Measurements from ENCODE around the gene SYT7.

DNA sequence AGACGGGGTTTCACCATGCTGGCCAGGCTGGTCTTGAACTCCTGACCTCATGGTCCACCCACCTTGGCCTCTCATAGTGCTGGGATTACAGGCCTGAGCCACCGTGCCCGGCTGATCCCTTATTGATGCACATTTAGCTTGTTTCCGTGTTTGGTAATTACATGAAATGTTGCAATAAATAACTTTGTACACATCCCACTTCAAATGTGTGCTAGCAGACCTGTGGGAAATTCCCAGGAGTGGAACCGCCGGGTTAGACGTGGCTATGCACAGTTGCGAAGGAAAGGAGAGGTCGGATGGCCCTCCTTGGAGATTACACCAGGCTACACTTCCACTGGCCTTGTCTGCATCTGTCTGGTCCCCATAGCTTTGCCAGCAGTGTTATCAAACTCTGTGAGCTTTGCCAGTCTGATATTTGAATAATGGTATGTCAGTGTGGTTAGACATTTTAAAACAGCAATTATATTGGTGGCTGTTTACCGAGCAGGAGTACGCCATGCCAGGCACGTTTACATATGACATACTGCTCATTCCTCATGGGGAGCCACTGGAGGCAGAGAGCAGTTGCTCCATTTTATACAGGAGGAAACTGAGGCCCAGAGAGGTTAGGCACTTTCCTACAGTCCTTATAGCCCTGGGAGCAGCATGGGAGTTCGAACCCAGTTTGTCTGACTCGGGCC, 27.2 kb upstream of the SYT7 start:
- TF ChIP-seq, protein P1, sequence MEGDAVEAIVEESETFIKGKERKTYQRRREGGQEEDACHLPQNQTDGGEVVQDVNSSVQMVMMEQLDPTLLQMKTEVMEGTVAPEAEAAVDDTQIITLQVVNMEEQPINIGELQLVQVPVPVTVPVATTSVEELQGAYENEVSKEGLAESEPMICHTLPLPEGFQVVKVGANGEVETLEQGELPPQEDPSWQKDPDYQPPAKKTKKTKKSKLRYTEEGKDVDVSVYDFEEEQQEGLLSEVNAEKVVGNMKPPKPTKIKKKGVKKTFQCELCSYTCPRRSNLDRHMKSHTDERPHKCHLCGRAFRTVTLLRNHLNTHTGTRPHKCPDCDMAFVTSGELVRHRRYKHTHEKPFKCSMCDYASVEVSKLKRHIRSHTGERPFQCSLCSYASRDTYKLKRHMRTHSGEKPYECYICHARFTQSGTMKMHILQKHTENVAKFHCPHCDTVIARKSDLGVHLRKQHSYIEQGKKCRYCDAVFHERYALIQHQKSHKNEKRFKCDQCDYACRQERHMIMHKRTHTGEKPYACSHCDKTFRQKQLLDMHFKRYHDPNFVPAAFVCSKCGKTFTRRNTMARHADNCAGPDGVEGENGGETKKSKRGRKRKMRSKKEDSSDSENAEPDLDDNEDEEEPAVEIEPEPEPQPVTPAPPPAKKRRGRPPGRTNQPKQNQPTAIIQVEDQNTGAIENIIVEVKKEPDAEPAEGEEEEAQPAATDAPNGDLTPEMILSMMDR (IDR thresholded peaks at IDR 0.05) = no peak
- TF ChIP-seq POLR2A (IDR thresholded peaks at IDR 0.05) = no peak
